ENCODE data around the gene CH25H. TPM values are rescaled to one million over a fixed set of nuclear protein-coding genes. Genes with fewer than 3 reads are reported as not detected.

The CH25H gene
- total RNA-seq, 1 experiment from 2014 or later: not detected

- Histone ChIP-seq H3K27ac (ENCODE audit: low read length) (no peak overlapping the region), H3K4me1 (ENCODE audit: insufficient read depth, low read length) (no peaks in the 10 kb centered on the region), H2AFZ (ENCODE audit: low read length) (no peak overlapping the region), H3K36me3 (ENCODE audit: low read depth, low read length) (no peaks in the 10 kb centered on the region), H3K9ac (ENCODE audit: low read length) (no peak overlapping the region), H3K79me2 (ENCODE audit: low read length) (no peaks in the 10 kb centered on the region), H3K4me2 (ENCODE audit: low read length) (no peak overlapping the region), H3F3A (ENCODE audit: low read length, unreplicated experiment) (no peaks in the 10 kb centered on the region), H4K20me1 (ENCODE audit: low read length) (no peaks in the 10 kb centered on the region), H3K9me2 (replicated peaks; ENCODE audit: low read length) (no peaks in the 10 kb centered on the region), H3K9me3 (ENCODE audit: low read length) (no peaks in the 10 kb centered on the region), H3K27me3 (ENCODE audit: low read length) (no peaks in the 10 kb centered on the region), H3K4me3 (ENCODE audit: low read length) (no peak overlapping the region)
- intact Hi-C loops (cut with micrococcal nuclease): loop anchor here (10.0 kb wide), 1 partner anchor 119 kb away; no protein-coding TSS in a partner anchor
- ATAC-seq: no peak
- ChIA-PET CTCF (no interaction called here), POLR2A (ENCODE audit: unreplicated experiment) (no interaction called here)
- DNase-seq: no peak
- TF ChIP-seq, protein P1, sequence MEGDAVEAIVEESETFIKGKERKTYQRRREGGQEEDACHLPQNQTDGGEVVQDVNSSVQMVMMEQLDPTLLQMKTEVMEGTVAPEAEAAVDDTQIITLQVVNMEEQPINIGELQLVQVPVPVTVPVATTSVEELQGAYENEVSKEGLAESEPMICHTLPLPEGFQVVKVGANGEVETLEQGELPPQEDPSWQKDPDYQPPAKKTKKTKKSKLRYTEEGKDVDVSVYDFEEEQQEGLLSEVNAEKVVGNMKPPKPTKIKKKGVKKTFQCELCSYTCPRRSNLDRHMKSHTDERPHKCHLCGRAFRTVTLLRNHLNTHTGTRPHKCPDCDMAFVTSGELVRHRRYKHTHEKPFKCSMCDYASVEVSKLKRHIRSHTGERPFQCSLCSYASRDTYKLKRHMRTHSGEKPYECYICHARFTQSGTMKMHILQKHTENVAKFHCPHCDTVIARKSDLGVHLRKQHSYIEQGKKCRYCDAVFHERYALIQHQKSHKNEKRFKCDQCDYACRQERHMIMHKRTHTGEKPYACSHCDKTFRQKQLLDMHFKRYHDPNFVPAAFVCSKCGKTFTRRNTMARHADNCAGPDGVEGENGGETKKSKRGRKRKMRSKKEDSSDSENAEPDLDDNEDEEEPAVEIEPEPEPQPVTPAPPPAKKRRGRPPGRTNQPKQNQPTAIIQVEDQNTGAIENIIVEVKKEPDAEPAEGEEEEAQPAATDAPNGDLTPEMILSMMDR (conservative IDR thresholded peaks at IDR 0.05; ENCODE audit: low read depth, low read length): no peak
- BruUV-seq (replicated peaks): no TSS peak
Observed at GRCh38 chr10:89183571-89183970, 23.5 kb downstream of the CH25H start.

DNA sequence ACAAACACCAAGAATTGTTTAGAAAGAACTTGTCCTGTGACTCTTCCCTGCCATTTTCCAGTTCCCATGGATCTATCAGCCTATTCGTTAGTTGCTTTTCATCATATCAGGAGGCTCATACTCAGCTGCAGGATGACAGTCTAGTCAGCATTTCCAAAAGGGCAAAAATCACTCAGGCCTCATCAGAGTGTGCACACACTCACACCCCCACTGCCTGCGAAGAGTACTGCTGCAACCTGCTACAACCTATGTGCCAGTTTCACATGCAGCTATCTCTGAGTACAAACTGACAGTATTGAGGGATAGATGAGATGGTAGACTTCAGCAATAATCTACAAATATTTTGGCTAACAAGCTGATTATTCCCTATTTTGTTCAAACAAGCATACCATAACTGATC lies 24.2 kb downstream of the CH25H start:
- Histone ChIP-seq H3K4me3 (ENCODE audit: low read length) (no peak overlapping the region), H3K79me2 (ENCODE audit: low read length) (no peaks in the 10 kb centered on the region), H3F3A (ENCODE audit: low read length, unreplicated experiment) (no peaks in the 10 kb centered on the region), H3K27me3 (ENCODE audit: low read length) (peaks cover 5% of the 10 kb centered on the region; the same call in 1 of the 2 replicates), H4K20me1 (ENCODE audit: low read length) (no peaks in the 10 kb centered on the region), H3K27ac (ENCODE audit: low read length) (no peak overlapping the region), H3K36me3 (ENCODE audit: low read depth, low read length) (no peaks in the 10 kb centered on the region), H2AFZ (ENCODE audit: low read length) (no peak overlapping the region), H3K4me2 (ENCODE audit: low read length) (no peak overlapping the region), H3K9ac (ENCODE audit: low read length) (no peak overlapping the region), H3K9me2 (replicated peaks; ENCODE audit: low read length) (no peaks in the 10 kb centered on the region), H3K4me1 (ENCODE audit: insufficient read depth, low read length) (no peaks in the 10 kb centered on the region), H3K9me3 (ENCODE audit: low read length) (no peaks in the 10 kb centered on the region)
- TF ChIP-seq EZH2 (IDR thresholded peaks at IDR 0.05; ENCODE audit: low read length, unreplicated experiment) (no peak), EZH2phosphoT487 (IDR thresholded peaks at IDR 0.05; ENCODE audit: borderline replicate concordance, low read length) (no peak)
- TF ChIP-seq, protein P1 (conservative IDR thresholded peaks at IDR 0.05; ENCODE audit: low read depth, low read length): no peak
- ChIA-PET POLR2A (ENCODE audit: unreplicated experiment) (no interaction called here), CTCF (no interaction called here)
- BruUV-seq (replicated peaks): no TSS peak
- ATAC-seq (no peak), DNase-seq (no peak)
- intact Hi-C loops (cut with micrococcal nuclease): loop anchor here (10.0 kb wide), 1 partner anchor 118 kb away; no protein-coding TSS in a partner anchor

GRCh38 chr10:89175816-89176215 lies 31.3 kb downstream of the CH25H start:
- H3K9me2 ChIP-seq (replicated peaks; ENCODE audit: low read length): no peaks in the 10 kb centered on the region
- no peaks in the 10 kb centered on the region for H3K9me3 ChIP-seq (ENCODE audit: low read length)
- TF ChIP-seq EZH2phosphoT487 (IDR thresholded peaks at IDR 0.05; ENCODE audit: borderline replicate concordance, low read length) (no peak), EZH2 (IDR thresholded peaks at IDR 0.05; ENCODE audit: low read length, unreplicated experiment) (no peak)
- TF ChIP-seq, protein P1 (conservative IDR thresholded peaks at IDR 0.05; ENCODE audit: low read depth, low read length): no peak
- ChIA-PET POLR2A (ENCODE audit: unreplicated experiment) (no interaction called here), CTCF (no interaction called here)
- no peaks in the 10 kb centered on the region for H3K36me3 ChIP-seq (ENCODE audit: low read depth, low read length)
- peaks cover 5% of the 10 kb centered on the region; the same call in 1 of the 2 replicates for H3K27me3 ChIP-seq (ENCODE audit: low read length)
- DNase-seq (no peak), ATAC-seq (no peak)
- no peaks in the 10 kb centered on the region for H3K79me2 ChIP-seq (ENCODE audit: low read length)
- H3K4me2 ChIP-seq (ENCODE audit: low read length): no peak overlapping the region
- intact Hi-C loops (cut with micrococcal nuclease): no loop called here
- no peak overlapping the region for H2AFZ ChIP-seq (ENCODE audit: low read length)
- no peaks in the 10 kb centered on the region for H3F3A ChIP-seq (ENCODE audit: low read length, unreplicated experiment)
- no TSS peak for BruUV-seq (replicated peaks)
- H3K27ac ChIP-seq (ENCODE audit: low read length): no peak overlapping the region
- H3K4me3 ChIP-seq (ENCODE audit: low read length): no peak overlapping the region
- no peak overlapping the region for H3K9ac ChIP-seq (ENCODE audit: low read length)
- H4K20me1 ChIP-seq (ENCODE audit: low read length): no peaks in the 10 kb centered on the region
- no peaks in the 10 kb centered on the region for H3K4me1 ChIP-seq (ENCODE audit: insufficient read depth, low read length)
